SK-N-MC (cell line): Measurements from ENCODE around the gene NRXN3.

Source experiments
- EZH2 ChIP-seq: fragments of 200-600 bp; sonication (generic); IDR thresholded peaks from one replicate; pipeline ENCODE4 v1.6.1; 2017; ENCODE audit warnings: antibody characterized with exemption
- POLR2AphosphoS5 ChIP-seq: IDR thresholded peaks from 2 replicates; pipeline ENCODE4 v1.6.1; 2012; ENCODE audit warnings: mild to moderate bottlenecking, low read depth, low read length, borderline replicate concordance

DNA sequence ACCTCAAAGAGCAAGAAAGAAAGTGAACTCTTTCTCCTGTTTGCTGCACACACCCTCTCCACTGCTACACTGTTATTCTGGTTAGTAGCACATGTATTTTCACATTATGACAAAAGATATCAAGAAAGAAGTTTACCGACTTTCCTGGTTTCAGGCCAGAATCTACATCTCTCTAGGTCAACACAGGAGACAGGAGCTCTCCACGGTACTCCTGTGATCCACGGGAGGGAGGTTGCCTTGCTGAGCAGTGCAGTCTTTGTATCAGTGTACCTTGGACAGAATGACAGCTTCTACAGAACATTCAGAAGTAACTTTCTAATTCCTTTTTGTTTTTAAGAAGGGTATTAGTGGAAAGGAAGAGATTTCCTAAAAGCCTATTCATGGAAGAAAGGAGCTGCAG is 805.6 kb downstream of the NRXN3 start:
- TF ChIP-seq EZH2 (no peak), POLR2AphosphoS5 (no peak)
